Measurements from ENCODE around the gene KRT6B. TPM values are rescaled to one million over a fixed set of nuclear protein-coding genes. Genes with fewer than 3 reads are reported as not detected.

KRT6B gene
- total and polyA plus RNA-seq, 8 donors = 0.08 to 3.6 (median 0.22) TPM; not detected in 2

GRCh38 chr12:52435659-52435999, 16.3 kb downstream of the KRT6B start:
- no peak overlapping the region for H3K4me3 ChIP-seq
- H3K27ac ChIP-seq = peak overlapping the region in 2 of 4 donors; percentile 11 to 16
- ATAC-seq (no peak), FAIRE-seq (no peak), DNase-seq (no peak)
- intact Hi-C loops (cut with DNase I) = no loop called here
- H3K36me3 ChIP-seq = no peaks in the 10 kb centered on the region
- no peaks in the 10 kb centered on the region for H3K4me1 ChIP-seq
- WGBS, 2 donors = 78 to 83% methylated on average over 6 of the region's 6 CpGs
- no peak for TF ChIP-seq CTCF (IDR thresholded peaks at IDR 0.05)
- no peaks in the 10 kb centered on the region for H3K9me3 ChIP-seq
- H3K27me3 ChIP-seq = no peaks in the 10 kb centered on the region

GRCh38 chr12:52434760-52435530, 17.0 kb downstream of the KRT6B start:
- TF ChIP-seq CTCF (IDR thresholded peaks at IDR 0.05) = no peak
- H3K27ac ChIP-seq = no peak overlapping the region
- H3K27me3 ChIP-seq = no peaks in the 10 kb centered on the region
- no peaks in the 10 kb centered on the region for H3K4me1 ChIP-seq
- FAIRE-seq (no peak), ATAC-seq (no peak), DNase-seq (no peak)
- intact Hi-C loops (cut with DNase I) = no loop called here
- H3K36me3 ChIP-seq = no peaks in the 10 kb centered on the region
- no peak overlapping the region for H3K4me3 ChIP-seq
- 85 to 86% methylated on average over 6 of the region's 6 CpGs for WGBS, 2 donors
- no peaks in the 10 kb centered on the region for H3K9me3 ChIP-seq

- WGBS, 2 donors = 76 to 81% methylated on average over 20 of the region's 20 CpGs
- H3K9me3 ChIP-seq = no peaks in the 10 kb centered on the region
- FAIRE-seq (no peak), ATAC-seq (no peak), DNase-seq (no peak)
- intact Hi-C loops (cut with DNase I) = no loop called here
- H3K4me1 ChIP-seq = no peaks in the 10 kb centered on the region
- H3K27me3 ChIP-seq = no peaks in the 10 kb centered on the region
- no peaks in the 10 kb centered on the region for H3K36me3 ChIP-seq
- no peak within 1 kb of the TSS for H3K27ac ChIP-seq
- TF ChIP-seq CTCF (IDR thresholded peaks at IDR 0.05) = no peak
- no peak within 1 kb of the TSS for H3K4me3 ChIP-seq
These were observed 17.7 kb downstream of the KRT6B start, which contains the start of gene KRT75 for GRCh38 chr12:52434081-52434733. Gene KRT75, minus strand, starts transcription at chr12:52434371. Its CDS starts 67 bp downstream, at chr12:52434304.

GRCh38 chr12:52433501-52434080, 18.4 kb downstream of the KRT6B start:
- TF ChIP-seq CTCF (IDR thresholded peaks at IDR 0.05) = no peak
- Histone ChIP-seq H3K27me3 (no peaks in the 10 kb centered on the region), H3K36me3 (no peaks in the 10 kb centered on the region), H3K4me1 (no peaks in the 10 kb centered on the region), H3K27ac (no peak overlapping the region), H3K4me3 (no peak overlapping the region), H3K9me3 (no peaks in the 10 kb centered on the region)
- ATAC-seq = no peak
- FAIRE-seq = no peak
- 81 to 83% methylated on average over 12 of the region's 12 CpGs for WGBS, 2 donors
- no peak for DNase-seq
- intact Hi-C loops (cut with DNase I) = no loop called here
